K562 (cell line): ENCODE results near the gene SLC25A45. TPM values are rescaled to one million over a fixed set of nuclear protein-coding genes. Genes with fewer than 3 reads are reported as not detected.

Source experiments
- BACH1 ChIP-seq: fragments of 200-800 bp; sonication (Bioruptor generic); IDR thresholded peaks from 2 replicates; pipeline ENCODE4 v1.6.1; 2016; ENCODE audit warnings: missing genetic modification characterization, missing compliant biosample characterization
- E2F4 ChIP-seq: sonication (generic); formaldehyde crosslinking; IDR thresholded peaks from 2 replicates; pipeline ENCODE4 v1.8.0; 2022; ENCODE audit warnings: mild to moderate bottlenecking, low read depth, missing genetic modification reagents
- E2F8 ChIP-seq: fragments of 450-650 bp; IDR thresholded peaks from 2 replicates; pipeline ENCODE4 v1.7.1; 2018; ENCODE audit warnings: mild to moderate bottlenecking, low read depth; ENCODE audit not compliant: partially characterized antibody
- FOXO4 ChIP-seq: fragments of 450-650 bp; formaldehyde crosslinking; IDR thresholded peaks from 2 replicates; pipeline ENCODE4 v1.4.0; 2020; ENCODE audit warnings: mild to moderate bottlenecking, moderate library complexity
- MAZ ChIP-seq, 2 experiments: fragments of 450-650 bp in 1 of 2; sonication (generic) in 1 of 2; formaldehyde crosslinking; IDR thresholded peaks in 1 of 2; conservative IDR thresholded peaks in 1 of 2; 2 replicates each; pipeline versions ENCODE4 v1.4.0 to v1.5.0; 2020; ENCODE audit warnings: mild to moderate bottlenecking in 1 of 2, missing genetic modification reagents in 1 of 2
- NCOA1 ChIP-seq: fragments of 450-650 bp; IDR thresholded peaks from 2 replicates; pipeline ENCODE4 v1.6.1; 2016; ENCODE audit warnings: low read depth
- RBM22 ChIP-seq: fragments of 200-400 bp; formaldehyde crosslinking; IDR thresholded peaks from 2 replicates; pipeline ENCODE4 v1.6.1; 2018; ENCODE audit warnings: low read length, low read depth; ENCODE audit not compliant: poor library complexity, severe bottlenecking
- SP1 ChIP-seq: sonication (generic); formaldehyde crosslinking; IDR thresholded peaks from 2 replicates; pipeline ENCODE4 v1.8.1; 2022; ENCODE audit warnings: mild to moderate bottlenecking, missing genetic modification reagents
- TOE1 ChIP-seq, 2 experiments: fragments of 450-650 bp in 1 of 2; sonication (generic) in 1 of 2; formaldehyde crosslinking in 1 of 2; IDR thresholded peaks; 2 replicates each; pipeline versions ENCODE4 v1.7.1 to v1.8.0; 2016 to 2022; ENCODE audit warnings: borderline replicate concordance in 2 of 2, mild to moderate bottlenecking in 2 of 2, antibody characterized with exemption in 1 of 2, inconsistent platforms in 1 of 2, low read depth in 1 of 2, missing genetic modification reagents in 1 of 2, moderate library complexity in 1 of 2
- ZNF224 ChIP-seq: sonication (generic); formaldehyde crosslinking; IDR thresholded peaks from 2 replicates; pipeline ENCODE4 v1.8.0; 2022; ENCODE audit warnings: mild to moderate bottlenecking, missing genetic modification reagents
- ZNF551 ChIP-seq: fragments of 250-450 bp; sonication (Bioruptor Pico); IDR thresholded peaks from 2 replicates; pipeline ENCODE4 v1.5.0; 2021; ENCODE audit warnings: mild to moderate bottlenecking, moderate library complexity
- ZNF76 ChIP-seq: fragments of 250-450 bp; sonication (Bioruptor Pico); IDR thresholded peaks from 2 replicates; pipeline ENCODE4 v1.4.0; 2020; ENCODE audit warnings: mild to moderate bottlenecking, moderate library complexity, borderline replicate concordance
- polyA plus RNA-seq, 8 experiments: library from polyadenylated mRNA; depleted of rRNA in 4 of 8; stranded (reverse) in 5 of 8; unstranded in 3 of 8; fragments of >200 nt; fragmentation: Nextera tagmentation in 2 of 8; fragmentation: Illumina TruSeq in 1 of 8; extraction: Ambion mirVana in 2 of 8; extraction: Trizol in 1 of 8; gene quantifications; 2 replicates each; pipeline versions ENCODE4 v1.2.1 to v1.2.3, GENCODE V29; 2011 to 2014; ENCODE audit warnings: inconsistent platforms in 1 of 8, missing spikeins in 1 of 8
- total RNA-seq, 7 experiments: library from RNA; depleted of rRNA in 6 of 7; stranded (reverse); fragments of >200 nt in 6 of 7; fragmentation: Illumina TruSeq in 2 of 7; extraction: Trizol in 2 of 7; gene quantifications; 2 replicates each; pipeline versions ENCODE4 v1.2.1 to v1.2.3, GENCODE V29; 2011 to 2021; ENCODE audit warnings: low replicate concordance in 1 of 7
- TF ChIP-seq, protein P1 (sequence below): fragments of 450-650 bp; formaldehyde crosslinking; IDR thresholded peaks from 2 replicates; pipeline ENCODE4 v1.4.0; 2022; ENCODE audit warnings: missing genetic modification characterization
- TF ChIP-seq, protein P2 (sequence below): sonication (generic); formaldehyde crosslinking; IDR thresholded peaks from 2 replicates; pipeline ENCODE4 v1.4.0; 2020; ENCODE audit warnings: mild to moderate bottlenecking, missing genetic modification reagents
- TF ChIP-seq, protein P3 (sequence below): fragments of 250-450 bp; sonication (Bioruptor Pico); IDR thresholded peaks from 2 replicates; pipeline ENCODE4 v1.8.0; 2022; ENCODE audit warnings: inconsistent platforms

Gene SLC25A45
- total and polyA plus RNA-seq, 9 of the 15 experiments (the other 6 are each of a cell fraction or from before 2014, with no cell fraction given), result 0.15 to 2.3 (median 0.68) TPM

- TF ChIP-seq, protein P1, sequence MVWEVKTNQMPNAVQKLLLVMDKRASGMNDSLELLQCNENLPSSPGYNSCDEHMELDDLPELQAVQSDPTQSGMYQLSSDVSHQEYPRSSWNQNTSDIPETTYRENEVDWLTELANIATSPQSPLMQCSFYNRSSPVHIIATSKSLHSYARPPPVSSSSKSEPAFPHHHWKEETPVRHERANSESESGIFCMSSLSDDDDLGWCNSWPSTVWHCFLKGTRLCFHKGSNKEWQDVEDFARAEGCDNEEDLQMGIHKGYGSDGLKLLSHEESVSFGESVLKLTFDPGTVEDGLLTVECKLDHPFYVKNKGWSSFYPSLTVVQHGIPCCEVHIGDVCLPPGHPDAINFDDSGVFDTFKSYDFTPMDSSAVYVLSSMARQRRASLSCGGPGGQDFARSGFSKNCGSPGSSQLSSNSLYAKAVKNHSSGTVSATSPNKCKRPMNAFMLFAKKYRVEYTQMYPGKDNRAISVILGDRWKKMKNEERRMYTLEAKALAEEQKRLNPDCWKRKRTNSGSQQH (CRISPR knock-in tag), result peak; percentile 97
- TF ChIP-seq E2F4 (CRISPR knock-in tag) (no peak), E2F8 (peak; percentile 75), FOXO4 (no peak), SP1 (CRISPR knock-in tag) (no peak; the same call in 1 of the 2 replicates), ZNF76 (no peak), BACH1 (tag) (peak; percentile 67; the same call in 1 of the 2 replicates), MAZ (CRISPR knock-in tag; conservative IDR thresholded peaks at IDR 0.05 in 1 of 2, IDR thresholded peaks at IDR 0.05 in 1 of 2) (no peak), NCOA1 (0 out of 2 replicates have a peak, but pooled peaks have one; percentile 46), RBM22 (peak; percentile 95), TOE1 (IDR thresholded peaks at IDR 0.05; ENCODE audit: borderline replicate concordance) (peak; percentile 40; the same call in 1 of the 2 replicates), TOE1 (CRISPR knock-in tag; IDR thresholded peaks at IDR 0.05; ENCODE audit: borderline replicate concordance, low read depth) (no peak), ZNF224 (CRISPR knock-in tag) (no peak), ZNF551 (no peak)
- TF ChIP-seq, protein P2, sequence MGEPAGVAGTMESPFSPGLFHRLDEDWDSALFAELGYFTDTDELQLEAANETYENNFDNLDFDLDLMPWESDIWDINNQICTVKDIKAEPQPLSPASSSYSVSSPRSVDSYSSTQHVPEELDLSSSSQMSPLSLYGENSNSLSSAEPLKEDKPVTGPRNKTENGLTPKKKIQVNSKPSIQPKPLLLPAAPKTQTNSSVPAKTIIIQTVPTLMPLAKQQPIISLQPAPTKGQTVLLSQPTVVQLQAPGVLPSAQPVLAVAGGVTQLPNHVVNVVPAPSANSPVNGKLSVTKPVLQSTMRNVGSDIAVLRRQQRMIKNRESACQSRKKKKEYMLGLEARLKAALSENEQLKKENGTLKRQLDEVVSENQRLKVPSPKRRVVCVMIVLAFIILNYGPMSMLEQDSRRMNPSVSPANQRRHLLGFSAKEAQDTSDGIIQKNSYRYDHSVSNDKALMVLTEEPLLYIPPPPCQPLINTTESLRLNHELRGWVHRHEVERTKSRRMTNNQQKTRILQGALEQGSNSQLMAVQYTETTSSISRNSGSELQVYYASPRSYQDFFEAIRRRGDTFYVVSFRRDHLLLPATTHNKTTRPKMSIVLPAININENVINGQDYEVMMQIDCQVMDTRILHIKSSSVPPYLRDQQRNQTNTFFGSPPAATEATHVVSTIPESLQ (CRISPR knock-in tag), result no peak
- TF ChIP-seq, protein P3, sequence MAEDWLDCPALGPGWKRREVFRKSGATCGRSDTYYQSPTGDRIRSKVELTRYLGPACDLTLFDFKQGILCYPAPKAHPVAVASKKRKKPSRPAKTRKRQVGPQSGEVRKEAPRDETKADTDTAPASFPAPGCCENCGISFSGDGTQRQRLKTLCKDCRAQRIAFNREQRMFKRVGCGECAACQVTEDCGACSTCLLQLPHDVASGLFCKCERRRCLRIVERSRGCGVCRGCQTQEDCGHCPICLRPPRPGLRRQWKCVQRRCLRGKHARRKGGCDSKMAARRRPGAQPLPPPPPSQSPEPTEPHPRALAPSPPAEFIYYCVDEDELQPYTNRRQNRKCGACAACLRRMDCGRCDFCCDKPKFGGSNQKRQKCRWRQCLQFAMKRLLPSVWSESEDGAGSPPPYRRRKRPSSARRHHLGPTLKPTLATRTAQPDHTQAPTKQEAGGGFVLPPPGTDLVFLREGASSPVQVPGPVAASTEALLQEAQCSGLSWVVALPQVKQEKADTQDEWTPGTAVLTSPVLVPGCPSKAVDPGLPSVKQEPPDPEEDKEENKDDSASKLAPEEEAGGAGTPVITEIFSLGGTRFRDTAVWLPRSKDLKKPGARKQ (CRISPR knock-in tag), result no peak
These were observed 46.7 kb upstream of the SLC25A45 start (continued) for GRCh38 chr11:65429068-65429681.
